ENCODE results near the gene DUOX2. TPM values are rescaled to one million over a fixed set of nuclear protein-coding genes. Genes with fewer than 3 reads are reported as not detected.
A peak's percentile ranks its signal among the peaks of the same experiment; 100 is the strongest.

The DUOX2 gene
- total RNA-seq, 1 donor from 2014 or later, result 20.6 TPM

- Histone ChIP-seq H3K27ac (no peak overlapping the region), H3K36me3 (no peaks in the 10 kb centered on the region), H3K4me3 (peak overlapping the region in 1 of 2 donors; percentile 6), H3K27me3 (peaks cover 6% of the 10 kb centered on the region), H3K4me1 (peaks cover 2% of the 10 kb centered on the region), H3K9me3 (no peaks in the 10 kb centered on the region)
- TF ChIP-seq POLR2AphosphoS5 (IDR thresholded peaks at IDR 0.05; ENCODE audit: insufficient read depth in 1 of 2, low read depth in 1 of 2) (no peak), POLR2A (IDR thresholded peaks at IDR 0.05) (no peak)
- TF ChIP-seq, protein P1, sequence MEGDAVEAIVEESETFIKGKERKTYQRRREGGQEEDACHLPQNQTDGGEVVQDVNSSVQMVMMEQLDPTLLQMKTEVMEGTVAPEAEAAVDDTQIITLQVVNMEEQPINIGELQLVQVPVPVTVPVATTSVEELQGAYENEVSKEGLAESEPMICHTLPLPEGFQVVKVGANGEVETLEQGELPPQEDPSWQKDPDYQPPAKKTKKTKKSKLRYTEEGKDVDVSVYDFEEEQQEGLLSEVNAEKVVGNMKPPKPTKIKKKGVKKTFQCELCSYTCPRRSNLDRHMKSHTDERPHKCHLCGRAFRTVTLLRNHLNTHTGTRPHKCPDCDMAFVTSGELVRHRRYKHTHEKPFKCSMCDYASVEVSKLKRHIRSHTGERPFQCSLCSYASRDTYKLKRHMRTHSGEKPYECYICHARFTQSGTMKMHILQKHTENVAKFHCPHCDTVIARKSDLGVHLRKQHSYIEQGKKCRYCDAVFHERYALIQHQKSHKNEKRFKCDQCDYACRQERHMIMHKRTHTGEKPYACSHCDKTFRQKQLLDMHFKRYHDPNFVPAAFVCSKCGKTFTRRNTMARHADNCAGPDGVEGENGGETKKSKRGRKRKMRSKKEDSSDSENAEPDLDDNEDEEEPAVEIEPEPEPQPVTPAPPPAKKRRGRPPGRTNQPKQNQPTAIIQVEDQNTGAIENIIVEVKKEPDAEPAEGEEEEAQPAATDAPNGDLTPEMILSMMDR (IDR thresholded peaks at IDR 0.05), result no peak
- intact Hi-C loops (cut with DNase I), result no loop called here
- DNase-seq (ENCODE audit: extremely low spot score in 2 of 2), result no peak
Observed at GRCh38 chr15:45134682-45135604, 21.0 kb upstream of the DUOX2 start.

DNA sequence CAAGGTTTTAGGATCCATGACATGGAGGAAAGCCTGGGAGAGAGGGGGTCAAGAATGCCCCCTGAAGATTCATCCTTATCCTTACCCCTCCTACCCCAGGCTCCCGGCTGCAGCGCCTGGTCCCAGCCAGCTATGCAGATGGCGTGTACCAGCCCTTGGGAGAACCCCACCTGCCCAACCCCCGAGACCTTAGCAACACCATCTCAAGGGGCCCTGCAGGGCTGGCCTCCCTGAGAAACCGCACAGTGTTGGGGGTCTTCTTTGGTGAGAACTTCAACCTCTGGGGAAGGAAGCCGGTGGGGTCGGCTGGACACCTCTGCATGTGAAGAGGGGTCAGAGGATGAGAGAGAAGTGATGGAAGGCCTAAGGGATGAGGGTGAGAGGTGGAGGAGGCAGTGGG lies 20.1 kb upstream of the DUOX2 start:
- TF ChIP-seq POLR2A (IDR thresholded peaks at IDR 0.05), result no peak
- TF ChIP-seq, protein P1 (IDR thresholded peaks at IDR 0.05), result no peak
- TF ChIP-seq POLR2AphosphoS5 (IDR thresholded peaks at IDR 0.05; ENCODE audit: insufficient read depth in 1 of 2, low read depth in 1 of 2), result no peak
- H3K4me3 ChIP-seq, result no peak overlapping the region
- intact Hi-C loops (cut with DNase I), result no loop called here
- no peaks in the 10 kb centered on the region for H3K36me3 ChIP-seq
- H3K27ac ChIP-seq, result no peak overlapping the region
- H3K27me3 ChIP-seq, result peaks cover 6% of the 10 kb centered on the region
- H3K9me3 ChIP-seq, result no peaks in the 10 kb centered on the region
- H3K4me1 ChIP-seq, result peaks cover 10% of the 10 kb centered on the region
- DNase-seq (ENCODE audit: extremely low spot score in 2 of 2), result no peak

DNA sequence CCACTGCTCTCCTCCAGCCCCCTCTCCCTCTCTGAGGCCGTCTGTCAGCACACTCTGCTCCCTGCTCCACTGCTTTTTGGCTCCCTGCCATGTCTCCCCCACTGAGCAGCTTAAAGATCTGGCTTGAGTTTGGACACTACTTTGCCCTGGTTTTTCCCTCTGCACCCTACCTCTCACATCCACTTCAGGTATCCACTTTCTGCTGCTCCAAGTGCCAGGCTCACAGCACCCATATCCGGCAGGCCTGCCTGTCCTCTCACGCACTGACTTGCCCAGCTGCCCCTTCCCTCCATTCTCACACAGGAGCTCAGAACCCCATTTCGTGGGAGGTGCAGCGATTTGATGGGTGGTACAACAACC lies 19.6 kb upstream of the DUOX2 start:
- DNase-seq (ENCODE audit: extremely low spot score in 2 of 2), result no peak
- intact Hi-C loops (cut with DNase I), result no loop called here
- Histone ChIP-seq H3K9me3 (no peaks in the 10 kb centered on the region), H3K36me3 (no peaks in the 10 kb centered on the region), H3K4me3 (no peak overlapping the region), H3K27ac (no peak overlapping the region), H3K27me3 (peaks cover 6% of the 10 kb centered on the region), H3K4me1 (peaks cover 10% of the 10 kb centered on the region)
- no peak for TF ChIP-seq POLR2A (IDR thresholded peaks at IDR 0.05)
- TF ChIP-seq, protein P1 (IDR thresholded peaks at IDR 0.05), result no peak
- no peak for TF ChIP-seq POLR2AphosphoS5 (IDR thresholded peaks at IDR 0.05; ENCODE audit: insufficient read depth in 1 of 2, low read depth in 1 of 2)

DNA sequence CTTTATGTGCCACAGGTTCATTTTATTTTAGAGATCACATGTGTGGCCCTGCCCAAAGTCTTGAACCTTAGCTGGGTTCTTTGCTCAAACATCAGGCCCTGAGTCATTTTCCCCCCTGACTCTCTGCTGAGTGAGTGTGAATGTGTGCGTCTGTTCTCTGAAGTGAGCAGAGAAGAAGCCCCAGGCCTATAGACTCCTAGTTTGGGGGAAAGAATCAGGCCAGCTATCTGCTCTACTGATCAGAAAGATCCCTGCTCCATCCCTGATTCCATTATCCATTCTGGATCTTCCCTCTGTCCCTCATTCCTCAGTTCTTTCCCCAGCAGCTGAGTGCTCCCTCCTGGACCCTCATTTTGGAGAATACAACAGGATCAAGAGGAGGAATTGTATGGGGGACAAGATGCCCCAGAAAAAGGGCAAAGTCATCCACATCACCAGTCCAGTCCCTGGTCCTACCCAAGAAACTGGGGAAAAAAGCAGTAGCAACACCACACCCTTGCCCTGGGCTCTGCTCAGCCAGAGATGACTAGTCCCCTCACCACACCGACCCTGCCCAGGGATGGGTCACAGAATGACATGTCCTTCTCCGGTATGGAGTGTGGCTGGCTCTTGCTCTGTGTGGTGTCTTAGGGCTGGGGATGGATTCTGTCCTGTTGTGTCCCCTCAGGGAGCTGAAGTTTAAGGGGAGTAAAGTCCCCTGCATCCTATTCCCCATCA lies 19.0 kb upstream of the DUOX2 start:
- TF ChIP-seq POLR2A (IDR thresholded peaks at IDR 0.05) (no peak), POLR2AphosphoS5 (IDR thresholded peaks at IDR 0.05; ENCODE audit: insufficient read depth in 1 of 2, low read depth in 1 of 2) (no peak)
- TF ChIP-seq, protein P1 (IDR thresholded peaks at IDR 0.05), result no peak
- peaks cover 10% of the 10 kb centered on the region for H3K4me1 ChIP-seq
- intact Hi-C loops (cut with DNase I), result no loop called here
- H3K36me3 ChIP-seq, result no peaks in the 10 kb centered on the region
- H3K4me3 ChIP-seq, result no peak overlapping the region
- no peaks in the 10 kb centered on the region for H3K9me3 ChIP-seq
- peaks cover 6% of the 10 kb centered on the region for H3K27me3 ChIP-seq
- DNase-seq (ENCODE audit: extremely low spot score in 2 of 2), result no peak
- no peak overlapping the region for H3K27ac ChIP-seq
